ENCODE data around the gene TFAP2B.

TFAP2B gene

GRCh38 chr6:50889497-50889896 lies 70.8 kb downstream of the TFAP2B start:
- Mint-ChIP-seq H3K9me3 (no peaks in the 10 kb centered on the region), H3K27me3 (no peaks in the 10 kb centered on the region), H3K27ac (no peak overlapping the region), H3K4me1 (ENCODE audit: low read depth) (no peaks in the 10 kb centered on the region), H3K36me3 (ENCODE audit: low read depth) (no peaks in the 10 kb centered on the region), H3K4me3 (no peak overlapping the region)
- intact Hi-C loops (cut with micrococcal nuclease): no loop called here

GRCh38 chr6:50889935-50890334 lies 71.3 kb downstream of the TFAP2B start:
- Mint-ChIP-seq H3K27me3 (no peaks in the 10 kb centered on the region), H3K36me3 (ENCODE audit: low read depth) (no peaks in the 10 kb centered on the region), H3K4me1 (ENCODE audit: low read depth) (no peaks in the 10 kb centered on the region), H3K4me3 (no peak overlapping the region), H3K27ac (no peak overlapping the region), H3K9me3 (no peaks in the 10 kb centered on the region)
- intact Hi-C loops (cut with micrococcal nuclease): no loop called here

- Mint-ChIP-seq H3K9me3 (no peaks in the 10 kb centered on the region), H3K27ac (no peak overlapping the region)
Measured at GRCh38 chr6:50890579-50890978, 71.9 kb downstream of the TFAP2B start.

DNA sequence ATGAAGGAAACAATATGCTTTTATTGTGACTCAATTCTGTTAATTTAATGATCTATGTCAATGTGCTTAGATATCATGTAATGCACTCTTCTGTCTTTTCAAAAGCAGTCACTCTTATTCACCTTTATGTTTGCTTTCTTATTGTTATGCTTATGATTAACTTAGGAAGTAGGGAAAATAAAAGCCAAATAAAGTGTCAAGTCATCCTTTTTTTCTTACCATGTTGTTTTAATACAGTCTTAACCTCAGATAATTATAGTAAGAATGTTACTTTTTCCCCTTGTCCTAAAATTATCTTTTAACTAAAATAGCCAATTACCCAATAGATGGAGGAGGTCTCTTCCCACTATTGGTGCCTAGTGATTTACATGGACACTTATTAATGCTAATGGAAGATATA lies 72.6 kb downstream of the TFAP2B start:
- Mint-ChIP-seq H3K9me3 (no peaks in the 10 kb centered on the region), H3K27me3 (no peaks in the 10 kb centered on the region), H3K36me3 (ENCODE audit: low read depth) (no peaks in the 10 kb centered on the region), H3K4me1 (ENCODE audit: low read depth) (no peaks in the 10 kb centered on the region), H3K27ac (no peak overlapping the region), H3K4me3 (no peak overlapping the region)
- intact Hi-C loops (cut with micrococcal nuclease): no loop called here

More at GRCh38 chr6:50890579-50890978, 71.9 kb downstream of the TFAP2B start:
- Mint-ChIP-seq H3K36me3 (ENCODE audit: low read depth) (no peaks in the 10 kb centered on the region), H3K27me3 (no peaks in the 10 kb centered on the region), H3K4me3 (no peak overlapping the region), H3K4me1 (ENCODE audit: low read depth) (no peaks in the 10 kb centered on the region)
- intact Hi-C loops (cut with micrococcal nuclease): no loop called here

Measured in dendritic cell treated with granulocyte-macrophage colony-stimulating factor and Interleukin-4, amounts not matched to agents 40 ng/mL and 50 ng/mL, for 4 days (primary cell).